GM18951 (cell line): ENCODE measurements around the gene AK5.

ENCODE experiments used
- POLR2A ChIP-seq: IDR thresholded peaks from 4 replicates; pipeline ENCODE4 v1.6.1; 2011; ENCODE audit warnings: mild to moderate bottlenecking; ENCODE audit not compliant: insufficient read length, insufficient read depth; ENCODE audit errors: extremely low read depth
- in situ Hi-C: fragments of 300-500 bp; cut with MboI; formaldehyde crosslinking; loops from one replicate; pipeline ENCODE4 v1.12.0; 2022; ENCODE audit warnings: low sequenced_read_pairs, mixed read lengths, inconsistent platforms; ENCODE audit not compliant: unreplicated experiment

Gene AK5

GRCh38 chr1:77430966-77431690 is 149.3 kb downstream of the AK5 start:
- in situ Hi-C loops, result no loop called here
- TF ChIP-seq POLR2A, result no peak

GRCh38 chr1:77433934-77434333 is 152.1 kb downstream of the AK5 start:
- in situ Hi-C loops, result no loop called here
- TF ChIP-seq POLR2A, result no peak

GRCh38 chr1:77434967-77435366 is 153.1 kb downstream of the AK5 start:
- in situ Hi-C loops, result no loop called here
- no peak for TF ChIP-seq POLR2A

- TF ChIP-seq POLR2A, result no peak
- in situ Hi-C loops, result no loop called here
Observed at GRCh38 chr1:77438236-77438913, 156.6 kb downstream of the AK5 start.

- in situ Hi-C loops, result no loop called here
- TF ChIP-seq POLR2A, result no peak
Observed at GRCh38 chr1:77446841-77447555, 165.2 kb downstream of the AK5 start.

GRCh38 chr1:77447669-77448068 is 165.8 kb downstream of the AK5 start:
- in situ Hi-C loops, result no loop called here
- no peak for TF ChIP-seq POLR2A

- TF ChIP-seq POLR2A, result no peak
- in situ Hi-C loops, result no loop called here
Observed at GRCh38 chr1:77459881-77460280, 178.1 kb downstream of the AK5 start.

GRCh38 chr1:77461691-77462090 is 179.9 kb downstream of the AK5 start:
- in situ Hi-C loops, result no loop called here
- no peak for TF ChIP-seq POLR2A

- in situ Hi-C loops, result no loop called here
- TF ChIP-seq POLR2A, result no peak
Observed at GRCh38 chr1:77463216-77463615, 181.4 kb downstream of the AK5 start.

GRCh38 chr1:77465139-77465538 is 183.3 kb downstream of the AK5 start:
- in situ Hi-C loops, result no loop called here
- no peak for TF ChIP-seq POLR2A

GRCh38 chr1:77465922-77466321 is 184.1 kb downstream of the AK5 start:
- TF ChIP-seq POLR2A, result no peak
- in situ Hi-C loops, result no loop called here

- in situ Hi-C loops, result no loop called here
- no peak for TF ChIP-seq POLR2A
Observed at GRCh38 chr1:77467021-77467595, 185.3 kb downstream of the AK5 start.

- no peak for TF ChIP-seq POLR2A
- in situ Hi-C loops, result no loop called here
Observed at GRCh38 chr1:77467741-77468140, 185.9 kb downstream of the AK5 start.

- TF ChIP-seq POLR2A, result no peak
- in situ Hi-C loops, result no loop called here
Observed at GRCh38 chr1:77468257-77468948, 186.6 kb downstream of the AK5 start.
